T-helper 22 cell (primary cell): Measurements from ENCODE around the gene TTLL11.

Source experiments
- DNase-seq: peaks from one replicate; pipeline ENCODE4 v3.0.0-alpha.2; 2020; ENCODE audit warnings: low read depth

TTLL11 gene

DNA sequence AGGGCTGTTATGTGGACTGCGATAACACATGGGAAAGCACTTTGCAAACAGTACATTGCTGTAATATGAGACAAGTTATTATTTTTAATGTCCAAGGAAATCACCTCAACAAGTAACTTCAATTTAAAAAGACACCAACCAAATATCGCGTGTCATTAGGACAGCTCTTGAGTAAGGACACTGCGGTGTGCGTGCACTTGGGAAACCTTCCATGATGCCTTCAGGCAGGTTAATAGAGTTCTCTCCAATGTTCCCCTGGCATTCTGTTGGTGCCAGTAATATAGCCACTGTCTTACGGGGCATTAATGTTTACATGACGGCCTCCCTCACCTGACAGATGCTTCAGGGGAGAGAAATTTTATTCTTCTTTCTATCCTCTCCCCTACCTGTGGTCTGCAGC, 42.9 kb downstream of the TTLL11 start:
- no peak for DNase-seq

DNA sequence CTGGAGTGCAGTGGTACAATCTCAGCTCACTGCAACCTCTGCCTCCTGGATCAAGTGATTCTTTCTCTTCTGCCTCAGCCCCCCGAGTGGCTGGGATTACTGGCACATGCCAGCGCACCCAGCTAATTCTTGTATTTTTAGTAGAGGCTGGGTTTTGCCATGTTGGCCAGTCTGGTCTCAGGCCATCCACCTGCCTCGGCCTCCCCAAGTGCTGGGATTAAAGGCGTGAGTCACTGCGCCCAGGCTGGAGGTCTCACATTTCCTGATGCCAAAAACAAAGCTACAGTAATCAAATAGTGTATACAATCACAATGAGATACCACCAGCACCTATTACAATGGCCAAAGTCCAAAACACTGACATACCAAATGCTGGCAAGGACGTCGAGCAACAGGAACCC, 51.1 kb downstream of the TTLL11 start:
- no peak for DNase-seq

- no peak for DNase-seq
Measured at GRCh38 chr9:122040561-122041242, 52.4 kb downstream of the TTLL11 start.

DNA sequence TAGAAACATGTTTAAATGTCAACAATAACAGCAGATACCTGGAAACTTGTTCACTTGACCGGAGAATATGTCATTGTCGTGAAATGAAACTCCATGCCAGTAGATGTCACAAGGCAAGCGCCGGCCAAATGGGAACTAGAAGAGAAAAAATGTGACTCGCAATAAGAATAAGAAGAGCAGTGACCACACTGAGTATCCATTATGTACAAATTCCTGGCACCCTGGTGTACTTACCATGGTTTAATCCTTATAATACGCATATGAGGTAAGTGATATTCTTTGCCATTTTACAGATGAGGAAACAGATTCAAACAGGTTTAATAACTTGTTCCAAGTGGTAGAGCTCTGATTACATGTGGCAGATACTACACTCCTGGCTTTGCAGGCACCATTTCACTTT, 53.9 kb downstream of the TTLL11 start:
- DNase-seq: no peak

- no peak for DNase-seq
Measured at GRCh38 chr9:122036988-122037387, 56.1 kb downstream of the TTLL11 start.

GRCh38 chr9:122036408-122036807, 56.7 kb downstream of the TTLL11 start:
- DNase-seq: no peak

- no peak for DNase-seq
Measured at GRCh38 chr9:122033775-122034373, 59.2 kb downstream of the TTLL11 start.

DNA sequence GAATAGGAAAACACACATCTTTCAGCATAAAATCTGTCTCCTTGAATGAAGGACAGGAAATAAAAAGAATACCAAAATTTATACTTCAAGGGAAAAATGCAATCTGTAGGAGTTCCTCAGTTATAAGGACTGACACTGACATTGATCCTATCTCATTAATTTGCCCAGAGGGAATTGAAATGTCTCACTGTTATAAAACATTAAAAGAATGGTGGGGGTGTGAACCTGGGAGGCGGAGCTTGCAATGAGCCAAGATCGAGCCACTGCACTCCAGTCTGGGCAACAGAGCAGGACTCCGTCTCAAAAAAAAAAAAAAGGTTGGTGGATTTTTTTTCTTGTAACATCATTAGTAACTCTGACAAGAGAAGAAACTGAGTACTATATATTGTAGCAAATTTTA, 60.8 kb downstream of the TTLL11 start:
- DNase-seq: no peak

DNA sequence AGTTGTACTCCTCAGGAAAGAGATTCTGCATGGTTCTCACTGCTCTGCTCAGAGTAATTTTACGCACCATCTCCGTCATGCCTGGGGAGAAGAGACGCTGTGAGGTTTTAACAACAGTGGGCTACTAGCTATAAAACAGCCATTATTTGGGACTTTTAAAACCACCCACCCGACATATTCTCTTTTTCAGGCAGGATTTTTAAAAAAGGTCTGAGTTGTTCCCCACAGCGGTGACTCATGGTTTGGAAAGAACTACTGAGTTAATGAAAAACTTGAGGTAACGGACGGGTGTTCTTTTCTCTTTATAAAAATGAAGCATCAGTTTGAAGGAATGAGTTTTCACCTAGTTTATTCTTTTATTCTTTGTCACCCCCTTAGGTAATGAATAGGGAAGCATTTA, 61.3 kb downstream of the TTLL11 start:
- DNase-seq: no peak

GRCh38 chr9:122031157-122031556, 62.0 kb downstream of the TTLL11 start:
- DNase-seq: no peak

- no peak for DNase-seq
Measured at GRCh38 chr9:122030357-122030756, 62.8 kb downstream of the TTLL11 start.

- DNase-seq: no peak
Measured at GRCh38 chr9:122029898-122030297, 63.2 kb downstream of the TTLL11 start.

DNA sequence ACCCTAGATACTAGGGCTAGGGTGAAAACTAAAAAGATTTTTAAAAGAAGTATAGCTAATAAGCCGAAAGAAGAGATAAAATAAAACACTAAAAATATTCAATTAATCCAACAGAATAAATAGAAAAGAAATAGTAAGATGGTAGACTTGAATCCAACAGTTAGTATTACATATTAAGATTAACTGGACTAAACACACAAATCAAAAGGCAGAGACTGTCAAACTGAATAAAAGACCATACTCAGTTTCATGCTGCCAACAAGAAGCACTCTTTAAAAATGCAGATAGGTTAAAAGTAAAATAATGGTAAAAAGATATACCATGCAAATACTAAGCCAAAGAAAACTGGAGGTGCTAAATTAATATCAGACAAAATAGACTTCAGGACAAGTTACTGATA, 65.0 kb downstream of the TTLL11 start:
- DNase-seq: no peak

GRCh38 chr9:122020398-122020797, 72.7 kb downstream of the TTLL11 start:
- no peak for DNase-seq

DNA sequence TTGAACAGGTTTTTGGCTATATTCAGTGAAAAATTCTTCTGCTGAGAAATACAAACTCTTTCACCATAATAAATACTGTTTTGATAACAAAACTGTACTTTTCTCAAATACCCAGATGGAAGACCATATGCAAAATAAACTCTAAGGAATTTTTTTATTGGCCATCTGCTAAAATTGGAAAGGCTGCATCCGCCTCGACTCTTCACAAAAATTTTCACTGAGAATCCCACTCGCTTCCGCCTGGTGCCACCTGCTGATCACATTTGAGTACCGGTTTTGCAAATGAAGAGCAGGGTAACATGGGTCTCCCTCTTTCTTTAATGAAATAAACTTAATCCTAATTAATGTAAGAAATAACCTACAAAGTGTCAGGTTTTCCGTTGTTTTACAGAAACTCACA, 76.4 kb downstream of the TTLL11 start:
- DNase-seq: no peak

- DNase-seq: no peak
Measured at GRCh38 chr9:122016309-122016708, 76.8 kb downstream of the TTLL11 start.

- DNase-seq: no peak
Measured at GRCh38 chr9:122015170-122015821, 77.8 kb downstream of the TTLL11 start.

DNA sequence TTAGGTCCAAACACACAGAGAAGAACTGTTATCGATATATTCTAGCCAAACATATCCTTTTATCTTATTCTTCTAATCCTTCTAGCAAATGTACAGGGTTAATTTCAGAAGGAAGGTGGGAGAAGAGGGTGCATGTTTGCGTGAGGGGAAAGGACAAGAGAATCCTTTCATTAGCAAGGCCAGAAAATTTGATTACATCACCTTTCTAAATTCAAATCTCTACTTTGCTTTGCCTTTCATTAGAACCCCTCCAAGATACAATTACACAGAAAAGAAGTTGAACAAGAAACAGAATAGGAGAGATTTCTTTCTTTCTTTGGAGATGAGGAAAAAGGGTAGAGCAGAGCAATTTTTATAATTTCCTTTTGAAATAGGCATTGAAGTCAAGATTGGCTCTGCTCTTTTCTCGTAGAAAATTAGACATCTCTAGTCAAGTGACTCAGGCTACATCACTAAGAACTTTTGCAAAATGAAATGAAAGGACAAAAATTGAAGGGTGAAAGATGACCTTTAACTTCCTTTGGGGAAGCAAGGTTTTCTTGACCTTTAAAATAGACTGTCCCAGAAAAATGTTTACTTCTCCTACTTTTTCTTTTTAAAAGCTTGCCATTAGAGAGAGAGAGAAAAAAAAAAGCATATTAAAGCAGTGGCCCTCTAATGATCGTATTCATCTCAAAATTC, 81.2 kb downstream of the TTLL11 start:
- no peak for DNase-seq

- DNase-seq: no peak
Measured at GRCh38 chr9:122008559-122008958, 84.5 kb downstream of the TTLL11 start.

- DNase-seq: no peak
Measured at GRCh38 chr9:122007837-122008236, 85.3 kb downstream of the TTLL11 start.

GRCh38 chr9:122005597-122005996, 87.5 kb downstream of the TTLL11 start:
- no peak for DNase-seq

- no peak for DNase-seq
Measured at GRCh38 chr9:122004589-122004988, 88.5 kb downstream of the TTLL11 start.
